IPS-11a (cell line): Measurements from ENCODE around the gene ITSN1.
"Not testable (repeated sequence)": the region's sequence is repeated elsewhere in the genome, so short reads cannot be mapped to it uniquely, and the experiment has no call there.

Experiments
- H3K4me3 ChIP-seq: one replicate; pipeline ENCODE4 v1.5.1; 2013; ENCODE audit warnings: low read depth, low read length, control low read depth

The ITSN1 gene

GRCh38 chr21:33763582-33763899, 121.2 kb downstream of the ITSN1 start:
- no peak overlapping the region for H3K4me3 ChIP-seq

- no peak overlapping the region for H3K4me3 ChIP-seq
Observed at GRCh38 chr21:33767236-33767635, 124.9 kb downstream of the ITSN1 start.

- H3K4me3 ChIP-seq, result no peak overlapping the region
Observed at GRCh38 chr21:33767960-33768359, 125.7 kb downstream of the ITSN1 start.

- H3K4me3 ChIP-seq, result no peak overlapping the region
Observed at GRCh38 chr21:33769057-33769456, 126.8 kb downstream of the ITSN1 start.

- no peak overlapping the region for H3K4me3 ChIP-seq
Observed at GRCh38 chr21:33770542-33770941, 128.2 kb downstream of the ITSN1 start.

GRCh38 chr21:33771976-33772375, 129.7 kb downstream of the ITSN1 start:
- no peak overlapping the region for H3K4me3 ChIP-seq

GRCh38 chr21:33774551-33774950, 132.2 kb downstream of the ITSN1 start:
- H3K4me3 ChIP-seq, result no peak overlapping the region

- H3K4me3 ChIP-seq, result no peak overlapping the region
Observed at GRCh38 chr21:33775100-33775828, 133.0 kb downstream of the ITSN1 start.

GRCh38 chr21:33780631-33781030, 138.3 kb downstream of the ITSN1 start:
- no peak overlapping the region for H3K4me3 ChIP-seq

- H3K4me3 ChIP-seq, result no peak overlapping the region
Observed at GRCh38 chr21:33781121-33781520, 138.8 kb downstream of the ITSN1 start.

- H3K4me3 ChIP-seq, result no peak overlapping the region
Observed at GRCh38 chr21:33783187-33783979, 141.1 kb downstream of the ITSN1 start.

GRCh38 chr21:33787431-33787830, 145.1 kb downstream of the ITSN1 start:
- H3K4me3 ChIP-seq, result no peak overlapping the region

GRCh38 chr21:33788438-33788837, 146.1 kb downstream of the ITSN1 start:
- not testable (repeated sequence) for H3K4me3 ChIP-seq

GRCh38 chr21:33789697-33790096, 147.4 kb downstream of the ITSN1 start:
- H3K4me3 ChIP-seq, result no peak overlapping the region

- H3K4me3 ChIP-seq, result no peak overlapping the region
Observed at GRCh38 chr21:33791073-33791472, 148.8 kb downstream of the ITSN1 start.

- H3K4me3 ChIP-seq, result no peak overlapping the region
Observed at GRCh38 chr21:33794596-33794995, 152.3 kb downstream of the ITSN1 start.

GRCh38 chr21:33797565-33797964, 155.3 kb downstream of the ITSN1 start:
- H3K4me3 ChIP-seq, result no peak overlapping the region

- no peak overlapping the region for H3K4me3 ChIP-seq
Observed at GRCh38 chr21:33799378-33800090, 157.2 kb downstream of the ITSN1 start.

- no peak overlapping the region for H3K4me3 ChIP-seq
Observed at GRCh38 chr21:33800753-33801423, 158.6 kb downstream of the ITSN1 start.

- H3K4me3 ChIP-seq, result no peak overlapping the region
Observed at GRCh38 chr21:33801424-33802405, 159.4 kb downstream of the ITSN1 start.
